ENCODE results near the gene MRTFB. TPM values are rescaled to one million over a fixed set of nuclear protein-coding genes. Genes with fewer than 3 reads are reported as not detected.
A peak's percentile ranks its signal among the peaks of the same experiment; 100 is the strongest.

The MRTFB gene
- total RNA-seq, 1 donor from 2014 or later, result 83.1 TPM

- Mint-ChIP-seq H3K27ac (no peak overlapping the region), H3K36me3 (ENCODE audit: insufficient read depth) (peaks cover 42% of the 10 kb centered on the region)
Observed at GRCh38 chr16:14248791-14249190, 177.7 kb downstream of the MRTFB start.

DNA sequence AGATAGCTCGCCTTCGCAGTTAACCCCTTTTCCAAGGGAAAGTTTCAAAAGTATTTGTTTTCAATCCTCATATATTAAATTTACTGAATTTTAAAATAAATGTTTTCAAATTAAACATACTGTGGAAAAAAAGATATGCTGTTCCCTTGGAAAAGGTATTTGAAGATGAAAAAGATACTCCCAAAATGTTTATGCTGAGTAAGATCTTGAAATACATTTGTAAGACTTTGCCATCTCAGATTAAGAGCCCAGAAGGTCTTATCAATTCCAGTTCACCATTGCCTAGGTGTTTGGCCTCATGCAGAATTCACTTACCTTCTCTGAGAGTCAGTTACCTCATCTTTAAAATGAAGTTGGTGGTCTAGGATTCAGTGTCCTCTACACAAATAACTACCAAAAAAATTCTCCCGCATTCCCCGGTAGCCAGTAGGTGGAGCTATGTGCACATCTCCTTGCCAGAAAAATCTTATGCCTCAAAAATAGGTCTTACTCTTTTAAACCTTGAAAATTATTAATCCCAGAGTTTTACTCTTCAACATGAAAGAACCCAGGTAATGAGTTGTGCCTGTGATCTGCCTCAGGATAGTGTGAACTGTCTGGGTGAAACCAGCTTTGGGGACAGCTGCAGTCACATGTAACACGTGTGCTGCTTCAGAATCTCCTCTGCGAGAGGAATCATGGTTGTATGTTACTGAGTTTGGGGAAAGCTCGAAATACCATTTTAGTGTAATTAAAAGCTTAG lies 178.3 kb downstream of the MRTFB start:
- H3K27ac Mint-ChIP-seq, result peak overlapping the region; percentile 57
- no peaks in the 10 kb centered on the region for H3K27me3 Mint-ChIP-seq
- H3K4me3 Mint-ChIP-seq (ENCODE audit: low read depth), result no peak overlapping the region
- no peaks in the 10 kb centered on the region for H3K9me3 Mint-ChIP-seq (ENCODE audit: low read depth)
- H3K4me1 Mint-ChIP-seq (ENCODE audit: low read depth), result no peaks in the 10 kb centered on the region
- DNase-seq (ENCODE audit: low spot score, unreplicated experiment), result peak; percentile 24
- peak; percentile 85 for TF ChIP-seq CTCF (IDR thresholded peaks at IDR 0.05; ENCODE audit: unreplicated experiment)
- H3K36me3 Mint-ChIP-seq (ENCODE audit: insufficient read depth), result peaks cover 43% of the 10 kb centered on the region

More at GRCh38 chr16:14248791-14249190, 177.7 kb downstream of the MRTFB start:
- H3K4me1 Mint-ChIP-seq (ENCODE audit: low read depth), result no peaks in the 10 kb centered on the region
- H3K9me3 Mint-ChIP-seq (ENCODE audit: low read depth), result no peaks in the 10 kb centered on the region
- no peak overlapping the region for H3K4me3 Mint-ChIP-seq (ENCODE audit: low read depth)
- no peak for TF ChIP-seq CTCF (IDR thresholded peaks at IDR 0.05; ENCODE audit: unreplicated experiment)
- H3K27me3 Mint-ChIP-seq, result no peaks in the 10 kb centered on the region
- DNase-seq (ENCODE audit: low spot score, unreplicated experiment), result no peak

- TF ChIP-seq CTCF (IDR thresholded peaks at IDR 0.05; ENCODE audit: unreplicated experiment), result no peak
- Mint-ChIP-seq H3K4me1 (ENCODE audit: low read depth) (no peaks in the 10 kb centered on the region), H3K27ac (no peak overlapping the region), H3K4me3 (ENCODE audit: low read depth) (no peak overlapping the region), H3K27me3 (no peaks in the 10 kb centered on the region), H3K36me3 (ENCODE audit: insufficient read depth) (peaks cover 46% of the 10 kb centered on the region), H3K9me3 (ENCODE audit: low read depth) (no peaks in the 10 kb centered on the region)
- no peak for DNase-seq (ENCODE audit: low spot score, unreplicated experiment)
Observed at GRCh38 chr16:14251419-14251818, 180.3 kb downstream of the MRTFB start.

DNA sequence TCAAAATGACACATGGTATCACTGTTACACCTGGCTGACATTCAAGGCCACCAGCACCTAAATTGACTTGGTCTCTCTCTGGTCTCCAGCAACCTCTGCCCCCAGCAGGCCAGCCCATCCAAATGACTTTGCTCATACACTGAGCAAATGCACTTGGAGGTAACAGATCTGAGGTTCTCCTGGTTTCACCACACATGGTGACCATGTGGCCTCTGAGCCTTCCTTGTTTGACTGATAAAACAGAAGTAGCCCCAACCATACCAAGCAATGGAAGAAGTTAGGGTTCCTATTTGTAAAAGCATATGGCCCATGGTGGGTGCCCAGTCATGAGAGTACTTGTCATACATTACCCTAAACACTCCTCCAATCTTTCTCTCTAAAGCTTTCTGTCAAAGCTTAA lies 181.7 kb downstream of the MRTFB start:
- H3K9me3 Mint-ChIP-seq (ENCODE audit: low read depth), result no peaks in the 10 kb centered on the region
- H3K4me3 Mint-ChIP-seq (ENCODE audit: low read depth), result no peak overlapping the region
- H3K36me3 Mint-ChIP-seq (ENCODE audit: insufficient read depth), result peaks cover 48% of the 10 kb centered on the region
- no peaks in the 10 kb centered on the region for H3K4me1 Mint-ChIP-seq (ENCODE audit: low read depth)
- DNase-seq (ENCODE audit: low spot score, unreplicated experiment), result no peak
- no peaks in the 10 kb centered on the region for H3K27me3 Mint-ChIP-seq
- no peak overlapping the region for H3K27ac Mint-ChIP-seq
- TF ChIP-seq CTCF (IDR thresholded peaks at IDR 0.05; ENCODE audit: unreplicated experiment), result no peak

DNA sequence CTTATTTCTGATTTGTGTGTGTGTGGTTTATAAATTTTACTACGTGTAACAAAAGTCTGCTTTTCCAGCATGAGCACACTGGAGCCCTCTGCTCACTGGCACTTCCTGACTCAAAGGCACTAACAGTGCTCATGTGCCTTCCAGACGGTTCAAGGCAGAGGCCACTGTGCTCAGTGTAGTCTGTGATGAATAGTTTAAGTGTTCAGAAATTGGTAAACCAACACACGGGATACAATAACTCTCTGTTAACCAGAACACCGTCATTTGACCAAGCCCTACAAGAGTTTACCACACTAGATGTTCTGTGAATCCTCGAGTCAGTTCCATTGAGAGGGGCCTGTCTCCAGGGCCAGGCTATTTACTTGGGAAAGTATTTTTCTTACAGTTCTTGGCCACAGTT lies 191.9 kb downstream of the MRTFB start:
- Mint-ChIP-seq H3K27me3 (no peaks in the 10 kb centered on the region), H3K4me1 (ENCODE audit: low read depth) (no peaks in the 10 kb centered on the region), H3K27ac (peak overlapping the region; percentile 44), H3K4me3 (ENCODE audit: low read depth) (no peak overlapping the region), H3K9me3 (ENCODE audit: low read depth) (no peaks in the 10 kb centered on the region), H3K36me3 (ENCODE audit: insufficient read depth) (peaks cover 38% of the 10 kb centered on the region)
- TF ChIP-seq CTCF (IDR thresholded peaks at IDR 0.05; ENCODE audit: unreplicated experiment), result no peak
- no peak for DNase-seq (ENCODE audit: low spot score, unreplicated experiment)
